ENCODE data around the gene HARS2.

The HARS2 gene

GRCh38 chr5:140737486-140737885, 46.2 kb downstream of the HARS2 start:
- H3K9ac ChIP-seq (ENCODE audit: low read length): no peak overlapping the region
- H3F3A ChIP-seq (ENCODE audit: insufficient read depth, low read length): no peaks in the 10 kb centered on the region
- no peaks in the 10 kb centered on the region for H3K36me3 ChIP-seq (ENCODE audit: insufficient read depth, low read length)
- no peaks in the 10 kb centered on the region for H3K9me2 ChIP-seq (ENCODE audit: low read depth, low read length)
- no peak overlapping the region for H3K27ac ChIP-seq (ENCODE audit: low read depth, low read length, poor library complexity, severe bottlenecking)
- no peak overlapping the region for H3K4me2 ChIP-seq (ENCODE audit: low read length)
- no peak overlapping the region for H2AFZ ChIP-seq (ENCODE audit: low read length)
- no peak overlapping the region for H3K4me3 ChIP-seq (ENCODE audit: low read depth, low read length, poor library complexity, severe bottlenecking)
- no peaks in the 10 kb centered on the region for H3K4me1 ChIP-seq (ENCODE audit: insufficient read depth, low read length, severe bottlenecking)
- no peaks in the 10 kb centered on the region for H3K27me3 ChIP-seq (ENCODE audit: insufficient read depth, low read length)
- H4K20me1 ChIP-seq (ENCODE audit: insufficient read depth, low read length): no peaks in the 10 kb centered on the region
- H3K9me3 ChIP-seq (ENCODE audit: low read length): no peaks in the 10 kb centered on the region; the same call in 1 of the 2 replicates
- no peaks in the 10 kb centered on the region for H3K79me2 ChIP-seq (ENCODE audit: insufficient read depth, low read length)
- no peak for TF ChIP-seq CTCF (IDR thresholded peaks at IDR 0.05; ENCODE audit: low read length)

- TF ChIP-seq EZH2 (IDR thresholded peaks at IDR 0.05; ENCODE audit: borderline replicate concordance, low read length) (no peak), CTCF (IDR thresholded peaks at IDR 0.05; ENCODE audit: low read length) (no peak)
- Histone ChIP-seq H3K4me1 (ENCODE audit: insufficient read depth, low read length, severe bottlenecking) (no peaks in the 10 kb centered on the region), H3K79me2 (ENCODE audit: insufficient read depth, low read length) (no peaks in the 10 kb centered on the region), H3K9ac (ENCODE audit: low read length) (no peak overlapping the region), H3K9me3 (ENCODE audit: low read length) (no peaks in the 10 kb centered on the region), H3K27me3 (ENCODE audit: insufficient read depth, low read length) (no peaks in the 10 kb centered on the region), H4K20me1 (ENCODE audit: insufficient read depth, low read length) (no peaks in the 10 kb centered on the region), H3F3A (ENCODE audit: insufficient read depth, low read length) (no peaks in the 10 kb centered on the region), H3K4me3 (ENCODE audit: low read depth, low read length, poor library complexity, severe bottlenecking) (no peak overlapping the region), H3K4me2 (ENCODE audit: low read length) (no peak overlapping the region), H3K36me3 (ENCODE audit: insufficient read depth, low read length) (no peaks in the 10 kb centered on the region), H3K9me2 (ENCODE audit: low read depth, low read length) (no peaks in the 10 kb centered on the region), H3K27ac (ENCODE audit: low read depth, low read length, poor library complexity, severe bottlenecking) (no peak overlapping the region), H2AFZ (ENCODE audit: low read length) (no peak overlapping the region)
These were observed 50.7 kb downstream of the HARS2 start for GRCh38 chr5:140741967-140742366.

All from OCI-LY1 (cell line).